ENCODE measurements around the gene OSCP1. TPM values are rescaled to one million over a fixed set of nuclear protein-coding genes. Genes with fewer than 3 reads are reported as not detected.

Gene OSCP1
- total and polyA plus RNA-seq, 2 donors (not counting 3 experiments of a cell fraction or from before 2014, with no cell fraction given) = 4.6 to 8.3 TPM

GRCh38 chr1:36406440-36406839 is 43.8 kb downstream of the OSCP1 start:
- dilution Hi-C loops (cut with MboI; ENCODE audit: extremely low pct_ligation_motif_present, low sequenced_read_pairs) = no loop called here

GRCh38 chr1:36402504-36402890 is 47.8 kb downstream of the OSCP1 start:
- FAIRE-seq (no peak), DNase-seq (ENCODE audit: low read depth, low spot score) (no peak)
- Histone ChIP-seq H3K27ac (ENCODE audit: insufficient read depth, low read depth, low read length) (no peak overlapping the region), H3K9me1 (replicated peaks; ENCODE audit: control insufficient read depth, extremely low read depth, insufficient read depth, low read length) (no peaks in the 10 kb centered on the region), H3K4me1 (ENCODE audit: control insufficient read depth, extremely low read depth, insufficient read depth, low read length) (peaks cover 3% of the 10 kb centered on the region), H3K79me2 (ENCODE audit: control insufficient read depth, insufficient read depth, low read length) (no peaks in the 10 kb centered on the region), H3K4me2 (ENCODE audit: insufficient read depth, low read length) (no peak overlapping the region), H3K27me3 (ENCODE audit: control insufficient read depth in 2 of 2, insufficient read depth in 2 of 2, low read length in 2 of 2) (no peaks in the 10 kb centered on the region), H4K20me1 (replicated peaks; ENCODE audit: control insufficient read depth, extremely low read depth, insufficient read depth, low read length) (no peaks in the 10 kb centered on the region), H2AFZ (ENCODE audit: low read depth, low read length) (no peak overlapping the region), H3K4me3 (replicated peaks in 1 of 3; ENCODE audit: insufficient read depth in 1 of 3, low read depth in 1 of 3, low read length in 3 of 3) (no peak overlapping the region), H3K36me3 (ENCODE audit: control insufficient read depth in 2 of 2, extremely low read depth in 1 of 2, insufficient read depth in 2 of 2, low read length in 2 of 2) (no peaks in the 10 kb centered on the region), H3K9ac (replicated peaks; ENCODE audit: extremely low read depth, insufficient read depth, low read length) (no peak overlapping the region), H3K9me3 (replicated peaks; ENCODE audit: control insufficient read depth, insufficient read depth, low read length) (no peaks in the 10 kb centered on the region)
- intact Hi-C loops (cut with micrococcal nuclease) (no loop called here), dilution Hi-C loops (cut with MboI; ENCODE audit: extremely low pct_ligation_motif_present, low sequenced_read_pairs) (no loop called here)
- TF ChIP-seq POLR2A (IDR thresholded peaks at IDR 0.05; ENCODE audit: low read depth, low read length) = no peak
- TF ChIP-seq CTCF (IDR thresholded peaks at IDR 0.05; ENCODE audit: extremely low read depth in 1 of 2, insufficient read depth in 1 of 2, low read depth in 1 of 2, low read length in 2 of 2) = no peak
- TF ChIP-seq JUN (IDR thresholded peaks at IDR 0.05; ENCODE audit: borderline replicate concordance, insufficient read depth, insufficient read length, low read depth) = no peak
- TF ChIP-seq FOS (IDR thresholded peaks at IDR 0.05; ENCODE audit: borderline replicate concordance, insufficient read depth, low read length) = no peak
- TF ChIP-seq MAX (IDR thresholded peaks at IDR 0.05; ENCODE audit: insufficient read depth, insufficient read length) = no peak
- TF ChIP-seq GATA2 (IDR thresholded peaks at IDR 0.05; ENCODE audit: insufficient read depth, insufficient read length, low read depth, low read length) = no peak
- no peak for TF ChIP-seq POLR2AphosphoS5 (IDR thresholded peaks at IDR 0.05; ENCODE audit: insufficient read depth, low read depth, low read length)
- TF ChIP-seq MYC (IDR thresholded peaks at IDR 0.05; ENCODE audit: low read depth, low read length) = no peak
- TF ChIP-seq EZH2 (IDR thresholded peaks at IDR 0.05; ENCODE audit: borderline replicate concordance, low read depth, low read length, severe bottlenecking) = no peak
- ChIA-PET POLR2A (no interaction called here), CTCF (interaction anchor here (1.5 kb wide), 1 partner anchor 60 kb away, joined by 4 read pairs; no protein-coding TSS in a partner anchor)
- BruUV-seq (replicated peaks) = no TSS peak

More at GRCh38 chr1:36406440-36406839, 43.8 kb downstream of the OSCP1 start:
- Histone ChIP-seq H3K79me2 (ENCODE audit: control insufficient read depth, insufficient read depth, low read length) (no peaks in the 10 kb centered on the region), H3K9ac (replicated peaks; ENCODE audit: extremely low read depth, insufficient read depth, low read length) (no peak overlapping the region), H3K4me3 (replicated peaks in 1 of 3; ENCODE audit: insufficient read depth in 1 of 3, low read depth in 1 of 3, low read length in 3 of 3) (no peak overlapping the region), H3K9me3 (replicated peaks; ENCODE audit: control insufficient read depth, insufficient read depth, low read length) (no peaks in the 10 kb centered on the region), H4K20me1 (replicated peaks; ENCODE audit: control insufficient read depth, extremely low read depth, insufficient read depth, low read length) (no peaks in the 10 kb centered on the region), H2AFZ (ENCODE audit: low read depth, low read length) (no peak overlapping the region), H3K36me3 (ENCODE audit: control insufficient read depth in 2 of 2, extremely low read depth in 1 of 2, insufficient read depth in 2 of 2, low read length in 2 of 2) (no peaks in the 10 kb centered on the region), H3K9me1 (replicated peaks; ENCODE audit: control insufficient read depth, extremely low read depth, insufficient read depth, low read length) (no peaks in the 10 kb centered on the region), H3K4me1 (ENCODE audit: control insufficient read depth, extremely low read depth, insufficient read depth, low read length) (no peaks in the 10 kb centered on the region), H3K27me3 (ENCODE audit: control insufficient read depth in 2 of 2, insufficient read depth in 2 of 2, low read length in 2 of 2) (no peaks in the 10 kb centered on the region), H3K4me2 (ENCODE audit: insufficient read depth, low read length) (no peak overlapping the region), H3K27ac (ENCODE audit: insufficient read depth, low read depth, low read length) (no peak overlapping the region)
- ChIA-PET POLR2A (no interaction called here), CTCF (no interaction called here)
- TF ChIP-seq POLR2A (IDR thresholded peaks at IDR 0.05; ENCODE audit: low read depth, low read length) (no peak), EZH2 (IDR thresholded peaks at IDR 0.05; ENCODE audit: borderline replicate concordance, low read depth, low read length, severe bottlenecking) (no peak), FOS (IDR thresholded peaks at IDR 0.05; ENCODE audit: borderline replicate concordance, insufficient read depth, low read length) (no peak), GATA2 (IDR thresholded peaks at IDR 0.05; ENCODE audit: insufficient read depth, insufficient read length, low read depth, low read length) (no peak), JUN (IDR thresholded peaks at IDR 0.05; ENCODE audit: borderline replicate concordance, insufficient read depth, insufficient read length, low read depth) (no peak), MYC (IDR thresholded peaks at IDR 0.05; ENCODE audit: low read depth, low read length) (no peak)
- intact Hi-C loops (cut with micrococcal nuclease) = no loop called here
- DNase-seq (ENCODE audit: low read depth, low spot score) = no peak
- BruUV-seq (replicated peaks) = no TSS peak
- no peak for FAIRE-seq

All from endothelial cell of umbilical vein (primary cell).